ENCODE results near the gene ERGIC3. TPM values are rescaled to one million over a fixed set of nuclear protein-coding genes. Genes with fewer than 3 reads are reported as not detected.

ERGIC3 gene
- 100 to 1,000 TPM; 187 to 227 (median 216) TPM for polyA plus RNA-seq (ENCODE audit: insufficient read length in 10 of 10)
- long read RNA-seq, donor 1, transcript ERGIC3-202 (13 exons, 1,359 nt) = major isoform, 76 of 156 reads
- long read RNA-seq, donor 1, partial matches to known transcripts = 69 of 156 reads
- long read RNA-seq, donor 1, other reads (novel, unspliced or antisense) = 0 of 156 reads
- long read RNA-seq, donor 2, transcript ERGIC3-202 (13 exons, 1,359 nt) = major isoform, 54 of 117 reads
- long read RNA-seq, donor 2, transcript ERGIC3-215 (4 exons, 584 nt) = minor isoform, 7 of 117 reads
- long read RNA-seq, donor 2, partial matches to known transcripts = 53 of 117 reads
- long read RNA-seq, donor 2, other reads (novel, unspliced or antisense) = 0 of 117 reads
- long read RNA-seq, donor 3 = 0 reads
- long read RNA-seq, donor 4, transcript ERGIC3-202 (13 exons, 1,359 nt) = major isoform, 50 of 109 reads
- long read RNA-seq, donor 4, transcript ERGIC3-216 (3 exons, 766 nt) = minor isoform, 8 of 109 reads
- long read RNA-seq, donor 4, partial matches to known transcripts = 50 of 109 reads
- long read RNA-seq, donor 4, other reads (novel, unspliced or antisense) = 0 of 109 reads
- long read RNA-seq, donor 5, transcript ERGIC3-216 (3 exons, 766 nt) = minor isoform, 5 of 147 reads
- long read RNA-seq, donor 5, transcript ERGIC3-202 (13 exons, 1,359 nt) = major isoform, 62 of 147 reads
- long read RNA-seq, donor 5, partial matches to known transcripts = 68 of 147 reads
- long read RNA-seq, donor 5, other reads (novel, unspliced or antisense) = 5 of 147 reads
- long read RNA-seq, donor 6, transcript ERGIC3-216 (3 exons, 766 nt) = minor isoform, 9 of 163 reads
- long read RNA-seq, donor 6, transcript ERGIC3-202 (13 exons, 1,359 nt) = major isoform, 76 of 163 reads
- long read RNA-seq, donor 6, partial matches to known transcripts = 75 of 163 reads
- long read RNA-seq, donor 6, other reads (novel, unspliced or antisense) = 0 of 163 reads
- long read RNA-seq, donor 7, transcript ERGIC3-215 (4 exons, 584 nt) = minor isoform, 5 of 140 reads
- long read RNA-seq, donor 7, transcript ERGIC3-202 (13 exons, 1,359 nt) = major isoform, 65 of 140 reads
- long read RNA-seq, donor 7, partial matches to known transcripts = 65 of 140 reads
- long read RNA-seq, donor 7, other reads (novel, unspliced or antisense) = 0 of 140 reads
- long read RNA-seq, donor 8, transcript ERGIC3-202 (13 exons, 1,359 nt) = major isoform, 41 of 101 reads
- long read RNA-seq, donor 8, transcript ERGIC3-216 (3 exons, 766 nt) = minor isoform, 5 of 101 reads
- long read RNA-seq, donor 8, partial matches to known transcripts = 46 of 101 reads
- long read RNA-seq, donor 8, other reads (novel, unspliced or antisense) = 0 of 101 reads
- long read RNA-seq, donor 9, transcript ERGIC3-202 (13 exons, 1,359 nt) = major isoform, 9 of 10 reads
- long read RNA-seq, donor 9, partial matches to known transcripts = 0 of 10 reads
- long read RNA-seq, donor 9, other reads (novel, unspliced or antisense) = 0 of 10 reads

- peak; percentile 95 to 98 (median 96) for DNase-seq
Observed at GRCh38 chr20:35541783-35542662, at the start of gene ERGIC3. TSS of gene ERGIC3 (plus strand) at chr20:35542078. CDS start at chr20:35542098, 20 bp downstream.

DNA sequence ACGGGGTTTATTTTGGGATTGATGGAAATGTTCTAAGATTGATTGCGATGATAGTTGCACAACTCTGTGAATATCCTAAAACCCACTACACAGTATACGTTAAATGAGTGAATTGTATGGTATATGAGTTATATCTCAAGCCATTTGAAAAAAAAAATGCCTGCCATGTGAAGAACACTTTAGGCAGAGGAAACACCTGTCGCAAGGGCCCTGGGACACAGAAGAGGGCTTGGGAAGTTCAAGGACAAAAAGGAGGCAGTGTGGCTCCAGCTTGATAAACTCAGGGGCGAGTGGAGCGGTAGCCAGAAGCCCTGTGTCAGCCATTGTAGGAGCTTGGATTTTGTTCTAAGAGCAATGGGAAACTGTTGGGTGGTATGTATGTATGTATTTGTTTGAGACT is 49.5 kb upstream of the ERGIC3 start:
- no peak for DNase-seq

- DNase-seq = no peak
Observed at GRCh38 chr20:35496481-35496880, 45.4 kb upstream of the ERGIC3 start.

DNA sequence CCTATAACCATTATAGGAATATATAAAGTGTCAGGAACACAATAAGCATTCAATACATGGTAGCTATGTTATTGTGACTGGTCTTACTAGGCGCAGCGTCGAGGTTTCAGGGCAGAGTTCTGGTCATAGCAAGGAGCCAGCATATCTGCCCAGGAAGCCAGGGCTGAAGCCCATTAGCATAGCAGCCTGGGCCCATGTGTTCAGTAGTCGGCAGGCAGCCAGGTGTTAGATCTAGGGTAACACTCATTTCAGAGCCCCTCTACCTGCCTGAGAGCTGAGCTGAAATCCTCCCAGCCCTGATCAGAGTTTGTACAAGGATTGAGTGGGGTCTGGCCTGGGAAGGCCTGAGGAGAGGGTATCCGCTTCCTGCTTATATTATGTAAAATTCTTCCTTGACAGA is 44.6 kb upstream of the ERGIC3 start:
- no peak for DNase-seq

GRCh38 chr20:35497780-35498189 is 44.1 kb upstream of the ERGIC3 start:
- peak; percentile 78 to 96 (median 91) for DNase-seq

DNA sequence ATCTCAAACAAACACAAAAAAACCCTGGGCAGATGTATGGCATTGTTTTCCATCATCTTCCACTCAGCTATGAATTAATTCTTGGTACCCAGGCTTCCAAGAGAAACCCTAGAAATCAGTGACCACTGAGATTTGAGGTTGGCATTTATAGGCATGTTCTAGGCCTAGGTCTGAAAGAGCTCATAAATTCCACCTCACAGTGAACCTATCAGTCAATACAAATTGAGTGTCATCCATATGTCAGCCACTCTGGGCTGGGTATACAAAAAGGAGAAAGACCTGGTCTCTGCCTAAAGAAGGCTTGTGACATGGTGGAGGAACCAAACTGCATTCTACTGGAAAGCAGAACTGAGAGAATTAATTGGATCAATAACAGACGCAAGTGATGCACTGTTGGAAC is 42.6 kb upstream of the ERGIC3 start:
- no peak for DNase-seq

- no peak for DNase-seq
Observed at GRCh38 chr20:35502352-35502751, 39.5 kb upstream of the ERGIC3 start.

GRCh38 chr20:35503281-35503680 is 38.6 kb upstream of the ERGIC3 start:
- DNase-seq = no peak

DNA sequence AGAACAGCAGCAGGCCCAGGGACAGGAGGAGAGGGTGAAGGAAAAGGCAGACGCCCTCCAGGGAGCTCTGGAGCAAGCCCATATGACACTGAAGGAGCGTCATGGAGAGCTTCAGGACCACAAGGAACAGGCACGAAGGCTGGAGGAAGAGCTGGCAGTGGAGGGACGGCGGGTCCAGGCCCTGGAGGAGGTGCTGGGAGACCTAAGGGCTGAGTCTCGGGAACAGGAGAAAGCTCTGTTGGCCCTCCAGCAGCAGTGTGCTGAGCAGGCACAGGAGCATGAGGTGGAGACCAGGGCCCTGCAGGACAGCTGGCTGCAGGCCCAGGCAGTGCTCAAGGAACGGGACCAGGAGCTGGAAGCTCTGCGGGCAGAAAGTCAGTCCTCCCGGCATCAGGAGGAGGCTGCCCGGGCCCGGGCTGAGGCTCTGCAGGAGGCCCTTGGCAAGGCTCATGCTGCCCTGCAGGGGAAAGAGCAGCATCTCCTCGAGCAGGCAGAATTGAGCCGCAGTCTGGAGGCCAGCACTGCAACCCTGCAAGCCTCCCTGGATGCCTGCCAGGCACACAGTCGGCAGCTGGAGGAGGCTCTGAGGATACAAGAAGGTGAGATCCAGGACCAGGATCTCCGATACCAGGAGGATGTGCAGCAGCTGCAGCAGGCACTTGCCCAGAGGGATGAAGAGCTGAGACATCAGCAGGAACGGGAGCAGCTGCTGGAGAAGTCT is 37.9 kb upstream of the ERGIC3 start:
- peak in 2 of 3 donors; percentile 61 to 82 for DNase-seq

DNA sequence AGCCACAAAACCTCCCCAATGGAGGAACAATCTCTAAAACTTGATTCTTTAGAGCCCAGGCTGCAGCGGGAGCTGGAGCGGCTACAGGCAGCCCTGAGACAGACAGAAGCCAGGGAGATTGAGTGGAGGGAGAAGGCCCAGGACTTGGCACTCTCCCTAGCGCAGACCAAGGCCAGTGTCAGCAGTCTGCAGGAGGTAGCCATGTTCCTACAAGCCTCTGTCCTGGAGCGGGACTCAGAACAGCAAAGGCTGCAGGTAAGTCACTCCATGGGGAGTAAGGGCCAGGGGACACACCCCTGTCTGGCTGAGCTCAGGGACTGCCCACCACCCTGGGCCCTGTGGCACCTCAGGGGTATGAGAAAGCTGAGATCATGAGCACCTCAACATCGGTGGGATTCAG is 37.1 kb upstream of the ERGIC3 start:
- DNase-seq = no peak

DNA sequence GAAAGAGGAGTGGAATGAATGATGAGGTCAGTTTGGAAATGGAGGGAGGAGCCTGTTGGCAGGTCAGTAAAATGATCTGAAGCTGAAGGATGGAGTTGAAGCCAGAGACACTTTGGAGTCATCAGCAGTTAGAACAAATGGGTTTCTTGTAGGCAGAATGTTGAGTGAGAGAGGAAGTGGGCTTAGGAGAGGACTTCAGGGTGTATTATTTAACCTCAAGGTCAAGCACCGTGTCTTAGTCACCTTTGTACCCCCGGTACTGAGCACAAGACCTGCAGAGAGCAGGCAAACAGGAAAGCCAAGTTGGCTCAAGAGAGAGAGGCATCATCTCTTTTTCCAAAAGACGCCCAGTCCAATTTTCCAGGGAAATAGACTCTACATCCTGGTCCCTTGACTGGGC is 35.7 kb upstream of the ERGIC3 start:
- no peak for DNase-seq

GRCh38 chr20:35506872-35507638 is 34.8 kb upstream of the ERGIC3 start:
- DNase-seq = no peak

- no peak for DNase-seq
Observed at GRCh38 chr20:35508493-35509218, 33.2 kb upstream of the ERGIC3 start.

DNA sequence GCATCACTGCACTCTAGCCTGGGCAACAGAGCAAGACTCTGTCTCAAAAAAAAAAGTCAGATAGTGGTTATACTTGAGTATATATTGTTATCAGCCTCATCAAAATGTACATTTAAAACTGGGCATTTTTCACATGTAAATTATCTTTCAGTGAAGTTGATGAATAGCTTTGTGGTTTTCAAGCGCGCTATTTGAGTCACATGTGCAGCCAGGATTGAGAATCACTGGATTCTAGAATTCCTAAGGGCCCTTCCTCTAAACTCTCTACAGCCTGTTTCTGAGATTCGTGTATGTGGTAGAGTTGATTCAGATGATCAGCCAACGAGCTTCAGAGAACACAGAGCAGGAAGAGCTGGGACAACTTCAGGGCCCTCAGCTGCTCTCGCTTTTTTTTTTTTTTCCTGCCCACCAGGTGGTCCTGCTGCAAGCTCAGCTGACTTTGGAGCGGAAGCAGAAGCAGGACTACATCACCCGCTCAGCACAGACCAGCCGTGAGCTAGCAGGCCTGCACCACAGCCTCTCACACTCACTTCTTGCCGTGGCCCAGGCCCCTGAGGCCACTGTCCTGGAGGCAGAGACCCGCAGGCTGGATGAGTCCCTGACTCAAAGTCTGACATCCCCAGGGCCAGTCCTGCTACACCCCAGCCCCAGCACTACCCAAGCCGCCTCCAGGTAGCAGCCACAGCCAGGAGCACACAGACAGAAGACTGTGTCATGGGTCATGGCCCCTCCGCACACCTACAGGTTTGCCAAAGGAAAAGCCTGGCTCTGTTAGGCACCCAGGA is 30.7 kb upstream of the ERGIC3 start:
- peak in 1 of 3 donors; percentile 25 for DNase-seq

GRCh38 chr20:35511814-35512420 is 30.0 kb upstream of the ERGIC3 start:
- peak; percentile 20 to 55 (median 27) for DNase-seq

DNA sequence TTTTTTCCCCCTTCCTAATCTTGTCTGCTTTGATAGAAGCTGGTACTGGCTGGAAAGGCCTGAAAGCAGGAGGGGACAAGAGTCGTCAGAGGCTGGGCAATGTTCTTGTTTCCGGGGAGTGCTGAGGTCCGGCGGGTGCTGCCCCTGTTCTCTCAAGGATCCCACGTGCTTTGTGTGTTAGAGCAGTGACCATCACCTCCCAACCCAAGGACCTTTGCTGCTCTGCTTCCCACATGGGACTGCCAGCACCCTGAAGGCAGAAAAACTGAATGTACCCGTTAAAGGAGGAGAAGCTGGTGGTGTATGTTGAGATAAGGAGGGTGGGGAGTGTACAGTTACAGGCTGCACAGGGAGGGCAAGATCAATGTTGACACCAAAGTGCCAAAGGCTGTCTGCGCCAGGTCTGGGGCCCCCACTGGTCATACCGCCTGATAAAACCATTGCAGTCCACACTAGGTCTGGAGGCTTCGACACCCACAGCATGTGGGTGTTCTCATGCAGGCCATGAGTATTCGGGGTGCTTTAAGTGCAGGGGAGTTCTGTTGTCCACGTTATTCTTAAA is 27.4 kb upstream of the ERGIC3 start:
- no peak for DNase-seq

Measured in muscle of back (tissue), 13 donors.